Stimulated activated CD8-positive, alpha-beta memory T cell treated with anti-CD3 and anti-CD28 coated beads, Interleukin-4, amount 100 ng/mL, for 24 hours (primary cell): ENCODE measurements around the gene CEP112.

Experiments
- DNase-seq: peaks from one replicate; pipeline ENCODE4 v3.0.0-alpha.2; 2020; ENCODE audit warnings: low read depth

CEP112 gene

GRCh38 chr17:65593092-65593854 lies 598.7 kb downstream of the CEP112 start:
- no peak for DNase-seq

- DNase-seq: no peak
Observed at GRCh38 chr17:65592125-65592965, 599.6 kb downstream of the CEP112 start.

- no peak for DNase-seq
Observed at GRCh38 chr17:65589321-65589720, 602.6 kb downstream of the CEP112 start.

GRCh38 chr17:65588181-65588808 lies 603.6 kb downstream of the CEP112 start:
- DNase-seq: no peak

- no peak for DNase-seq
Observed at GRCh38 chr17:65587534-65588180, 604.3 kb downstream of the CEP112 start.

GRCh38 chr17:65586899-65587298 lies 605.0 kb downstream of the CEP112 start:
- no peak for DNase-seq
